Middle frontal gyrus (tissue), 1 donor: Measurements from ENCODE around the gene EME1.
A peak's percentile ranks its signal among the peaks of the same experiment; 100 is the strongest.
"Not testable (repeated sequence)": the region's sequence is repeated elsewhere in the genome, so short reads cannot be mapped to it uniquely, and the experiment has no call there.

ENCODE experiments used
- DNase-seq: peaks from one replicate; pipeline ENCODE4 v3.0.0-alpha.2; 2015; ENCODE audit warnings: low spot score; ENCODE audit errors: extremely low spot score

EME1 gene, protein sequence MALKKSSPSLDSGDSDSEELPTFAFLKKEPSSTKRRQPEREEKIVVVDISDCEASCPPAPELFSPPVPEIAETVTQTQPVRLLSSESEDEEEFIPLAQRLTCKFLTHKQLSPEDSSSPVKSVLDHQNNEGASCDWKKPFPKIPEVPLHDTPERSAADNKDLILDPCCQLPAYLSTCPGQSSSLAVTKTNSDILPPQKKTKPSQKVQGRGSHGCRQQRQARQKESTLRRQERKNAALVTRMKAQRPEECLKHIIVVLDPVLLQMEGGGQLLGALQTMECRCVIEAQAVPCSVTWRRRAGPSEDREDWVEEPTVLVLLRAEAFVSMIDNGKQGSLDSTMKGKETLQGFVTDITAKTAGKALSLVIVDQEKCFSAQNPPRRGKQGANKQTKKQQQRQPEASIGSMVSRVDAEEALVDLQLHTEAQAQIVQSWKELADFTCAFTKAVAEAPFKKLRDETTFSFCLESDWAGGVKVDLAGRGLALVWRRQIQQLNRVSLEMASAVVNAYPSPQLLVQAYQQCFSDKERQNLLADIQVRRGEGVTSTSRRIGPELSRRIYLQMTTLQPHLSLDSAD

DNA sequence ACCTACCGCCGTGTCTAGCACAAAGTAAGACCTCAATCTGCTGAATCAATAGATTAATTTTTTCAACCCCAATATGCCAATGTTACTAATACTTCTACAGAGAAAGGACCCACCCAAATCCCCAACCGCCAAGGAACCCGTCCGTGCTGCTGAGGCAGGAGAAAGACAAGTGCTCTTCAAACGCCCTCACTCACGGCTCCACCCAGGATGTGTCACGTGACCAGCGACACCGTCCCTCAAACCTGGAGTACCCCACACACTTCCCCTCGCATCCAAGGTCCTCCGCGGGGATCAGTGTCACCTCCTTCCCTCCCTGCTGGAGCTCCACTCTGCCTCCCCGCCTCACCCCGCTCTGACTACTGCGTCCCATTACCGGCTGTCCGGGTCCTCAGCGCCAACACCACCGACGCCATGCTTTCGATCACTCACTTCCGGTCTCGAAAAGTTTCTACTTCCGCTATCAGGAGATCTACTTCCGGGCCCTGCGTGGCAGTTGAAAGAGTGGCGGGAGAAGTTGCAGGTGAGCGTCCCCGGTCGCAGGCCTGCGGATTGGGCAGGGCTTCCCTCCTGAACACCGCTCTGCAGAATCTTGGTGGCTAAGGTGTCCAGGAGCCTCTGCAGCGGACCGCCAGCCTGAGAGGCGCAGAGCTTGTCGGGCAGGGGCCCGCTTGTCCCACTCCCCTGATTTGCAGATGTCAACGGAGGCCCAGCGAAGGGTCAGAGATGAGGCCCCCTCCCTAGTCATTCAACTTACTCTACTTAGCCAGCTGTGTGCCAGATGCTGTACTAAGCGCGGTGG, at the start of gene EME1, which contains the start of gene MRPL27:
Gene EME1 (plus strand): TSS at position 472 of the 799 bp plus-strand sequence. CDS start 1,980 bp downstream, outside the sequence.
Gene MRPL27 (minus strand): TSS at position 427 of the 799 bp plus-strand sequence. CDS start 14 bp downstream, at position 413.
- DNase-seq = peak; percentile 87

DNA sequence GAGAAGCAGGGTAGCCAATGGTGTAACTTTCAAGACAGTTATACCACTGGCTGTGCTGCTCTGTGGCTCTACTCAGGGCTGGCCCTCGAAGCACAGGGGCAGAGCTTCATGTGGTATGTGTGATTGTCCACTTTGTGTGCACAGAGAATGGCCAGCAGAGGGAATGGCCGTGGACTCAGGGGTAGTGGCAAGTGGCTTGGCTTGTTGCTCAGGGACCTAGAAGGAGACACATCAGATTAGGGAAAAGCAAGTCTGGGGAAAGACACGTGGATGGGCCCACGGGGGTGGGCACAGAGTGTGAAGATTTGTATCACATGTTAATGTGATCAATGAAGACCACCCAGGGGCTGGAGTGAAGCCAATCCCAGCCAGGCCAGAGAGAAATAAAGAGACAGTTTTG, 47.1 kb upstream of the EME1 start:
- no peak for DNase-seq

DNA sequence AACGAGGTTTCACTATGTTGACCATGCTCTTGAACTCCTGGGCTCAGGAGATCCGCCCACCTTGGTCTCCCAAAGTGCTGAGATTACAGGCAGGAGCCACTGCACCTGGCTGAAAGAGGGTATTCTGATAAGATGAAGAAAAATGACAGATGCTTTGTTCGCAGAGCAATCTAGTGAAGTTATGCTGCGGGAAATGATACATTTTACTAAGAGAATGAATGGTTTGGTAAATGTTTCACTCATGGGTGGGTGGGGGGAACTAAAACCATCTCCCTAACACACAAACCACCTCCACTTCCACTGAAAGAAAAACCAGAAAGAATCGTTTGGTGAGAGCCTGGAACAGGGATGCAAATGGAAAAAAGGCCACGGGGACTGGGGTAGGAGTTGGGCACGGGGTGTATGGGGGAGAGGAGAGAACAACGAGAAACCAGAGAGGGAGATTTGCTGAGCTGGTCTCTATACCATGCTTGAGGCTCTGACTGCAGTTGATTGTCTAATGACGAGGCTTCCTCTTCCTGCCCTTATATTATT, 46.1 kb upstream of the EME1 start:
- DNase-seq = no peak

DNA sequence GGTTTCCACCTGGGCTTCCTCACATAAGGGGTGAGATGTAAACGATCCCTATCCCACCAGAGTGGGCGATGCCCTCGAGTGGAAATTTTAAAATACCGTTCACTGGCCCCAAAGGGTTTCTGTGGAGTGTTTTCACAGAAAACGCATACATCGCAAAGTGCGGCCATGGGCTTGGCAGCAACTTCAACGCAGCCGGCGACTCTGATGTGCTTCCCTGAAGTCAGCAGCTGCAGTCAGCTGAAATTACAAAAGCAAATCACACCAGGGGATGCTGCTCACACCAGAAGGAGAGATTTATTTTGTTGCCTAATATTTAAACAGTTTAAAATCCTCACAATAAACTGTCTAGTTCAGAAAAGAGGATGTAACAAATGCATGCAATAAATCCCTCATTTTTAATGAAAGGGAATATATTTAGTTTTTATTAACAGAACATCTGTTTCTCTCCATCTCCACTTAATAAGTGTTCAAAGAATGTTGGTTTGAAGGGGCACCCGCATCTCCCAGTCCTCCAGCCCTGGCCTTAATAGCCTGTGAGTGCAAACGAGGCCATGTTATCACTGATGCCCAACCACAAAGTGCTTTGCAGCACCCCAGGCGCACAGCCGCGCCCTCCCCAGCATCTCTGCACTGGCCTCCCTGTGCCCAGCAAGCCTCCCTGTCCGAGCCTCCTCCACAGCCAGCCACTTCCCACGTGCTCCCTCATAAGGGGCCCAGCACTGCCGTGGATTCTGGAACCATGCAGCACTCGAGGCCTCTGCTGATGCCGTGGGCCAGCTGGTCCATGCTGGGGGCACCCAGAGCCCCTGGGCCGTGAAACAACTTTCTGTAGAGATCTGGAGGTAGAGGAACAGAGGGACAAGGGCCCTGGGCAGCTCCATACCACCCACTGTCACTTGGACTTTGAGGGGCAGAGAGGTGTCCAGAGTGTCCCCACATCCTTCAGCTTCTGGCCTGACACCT, 44.4 kb upstream of the EME1 start:
- DNase-seq = no peak

DNA sequence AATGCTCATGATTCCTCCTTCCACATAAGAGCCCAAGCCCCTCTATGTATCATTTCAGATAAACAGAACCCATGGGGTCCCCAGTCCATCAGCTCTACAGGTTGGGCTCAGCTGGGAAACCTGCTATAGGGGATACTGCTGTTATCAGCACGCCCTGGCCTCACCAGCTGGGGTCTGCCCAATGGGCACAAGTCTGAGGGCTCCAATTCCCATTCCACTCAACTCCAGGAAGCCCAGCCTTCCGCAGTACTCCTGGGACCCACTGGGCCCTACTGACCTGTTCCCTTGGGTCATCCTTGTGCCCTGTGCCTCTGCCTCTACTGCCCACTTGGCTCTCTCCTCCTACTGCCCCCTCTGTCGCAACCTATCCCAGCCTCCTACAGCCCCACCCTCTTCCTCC, 43.3 kb upstream of the EME1 start:
- DNase-seq = no peak

DNA sequence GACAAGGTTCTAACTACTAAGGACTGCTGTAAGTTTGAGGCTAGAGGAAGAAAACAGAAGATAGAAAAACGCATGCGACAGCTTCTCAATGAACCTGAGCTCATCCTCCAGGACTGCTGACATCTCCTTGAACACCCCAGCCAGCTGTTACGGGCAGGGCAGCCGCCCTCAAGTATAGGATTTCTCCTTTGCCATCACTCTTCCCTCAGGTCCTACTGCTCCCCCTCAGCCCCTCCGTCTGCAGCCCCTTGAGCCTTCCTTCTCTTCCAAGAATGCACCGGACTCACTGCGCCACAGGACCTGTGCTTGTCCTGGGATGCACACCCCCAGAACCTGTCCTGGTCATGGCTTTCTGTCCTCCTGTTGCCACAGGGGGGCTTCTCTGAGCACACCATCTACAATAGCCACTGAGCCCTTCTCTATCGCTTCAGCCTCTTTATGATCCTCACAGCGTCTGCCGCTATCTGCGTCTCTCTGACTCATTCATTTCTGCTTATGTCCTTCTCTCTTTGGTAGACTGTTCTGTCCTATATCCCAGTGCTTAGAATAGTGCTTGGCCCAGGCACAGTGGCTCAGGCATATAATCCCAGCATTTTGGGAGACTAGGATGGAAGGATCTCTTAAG, 42.8 kb upstream of the EME1 start:
- DNase-seq = no peak

DNA sequence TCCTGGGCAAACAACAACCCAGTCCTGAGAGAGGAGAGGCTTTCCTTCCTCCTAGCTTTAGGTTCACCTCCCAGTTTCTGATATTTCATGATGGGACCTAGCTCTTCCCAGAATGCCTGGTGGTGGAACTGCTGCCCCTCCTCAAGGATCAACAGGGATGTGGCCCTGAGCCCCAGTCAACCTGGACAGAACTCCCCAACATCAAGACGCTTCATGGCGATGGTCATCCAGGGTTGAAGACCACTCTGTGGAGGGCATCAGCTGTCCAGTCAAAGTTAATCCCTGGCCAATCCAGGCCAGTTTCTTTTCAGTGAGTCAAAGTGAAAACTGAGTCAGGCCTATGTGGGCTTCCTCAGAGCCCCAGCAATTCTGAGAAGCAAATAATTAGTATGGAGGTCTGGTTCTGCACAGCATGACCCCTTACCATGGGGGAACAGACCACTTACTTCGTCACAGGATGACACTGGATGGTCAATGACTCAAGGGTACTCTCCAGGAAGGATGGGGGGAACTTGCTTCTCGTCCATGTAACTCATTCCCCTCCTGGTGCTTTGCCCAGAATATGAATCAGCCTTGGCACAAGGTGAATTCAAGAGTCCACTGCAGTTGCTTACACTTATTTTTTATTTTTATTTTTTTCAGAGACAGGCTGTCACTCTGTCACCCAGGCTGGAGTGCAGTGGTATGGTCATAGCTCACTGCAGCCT, 41.8 kb upstream of the EME1 start:
- DNase-seq = no peak

DNA sequence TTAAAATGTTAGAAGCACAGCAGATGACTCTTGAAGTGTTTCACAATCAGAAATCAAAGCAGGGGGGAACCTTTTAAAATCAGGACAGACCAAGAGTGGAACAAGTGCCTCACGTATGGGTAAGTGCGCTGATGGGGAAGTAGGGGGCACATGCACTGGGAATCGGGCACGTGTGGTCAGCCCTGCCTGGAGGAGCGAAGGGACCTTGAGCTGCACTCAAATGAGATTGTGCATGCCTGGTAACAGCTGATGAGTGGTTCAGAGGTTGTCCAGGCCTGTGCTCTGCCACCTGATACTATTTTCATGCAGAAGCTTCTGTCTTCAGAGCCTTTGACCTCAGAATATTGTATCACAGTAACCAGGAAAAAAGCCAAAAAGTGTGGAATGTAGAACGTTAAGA, 40.8 kb upstream of the EME1 start:
- no peak for DNase-seq

DNA sequence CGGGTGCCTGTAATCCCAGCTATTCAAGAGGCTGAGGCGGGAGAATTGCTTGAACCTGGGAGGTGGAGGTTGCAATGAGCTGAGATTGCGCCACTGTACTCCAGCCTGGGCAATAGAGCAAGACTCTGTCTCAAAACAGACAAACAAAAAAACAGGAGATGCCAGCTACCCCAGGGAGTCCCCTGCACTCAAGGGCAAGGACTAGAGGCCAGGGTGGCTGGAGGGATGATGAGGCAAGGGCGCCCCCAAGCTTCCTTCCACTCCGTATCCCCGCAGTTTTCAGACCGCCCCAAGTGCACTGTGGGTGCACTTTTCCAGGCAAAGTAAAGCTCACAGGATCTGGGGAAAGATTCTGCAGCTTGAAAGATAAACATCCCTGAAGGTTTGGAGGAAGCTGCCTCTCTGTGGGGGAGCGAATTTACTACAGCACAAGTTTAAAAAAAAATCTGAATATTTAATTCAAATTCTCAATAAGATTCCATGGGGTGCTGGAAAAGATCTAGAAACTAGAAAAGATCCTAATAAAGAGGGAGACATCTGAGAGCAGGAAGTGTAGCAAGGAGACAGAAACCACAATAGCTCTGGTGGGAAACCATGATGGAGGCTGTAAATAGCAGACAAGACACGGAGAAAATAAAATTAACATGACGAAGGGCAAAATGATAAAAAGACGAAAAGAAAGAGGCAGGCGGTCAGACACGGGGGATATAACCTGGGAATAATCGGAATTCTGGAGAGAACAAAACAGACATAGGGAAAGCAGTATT, 39.6 kb upstream of the EME1 start:
- not testable (repeated sequence) for DNase-seq

DNA sequence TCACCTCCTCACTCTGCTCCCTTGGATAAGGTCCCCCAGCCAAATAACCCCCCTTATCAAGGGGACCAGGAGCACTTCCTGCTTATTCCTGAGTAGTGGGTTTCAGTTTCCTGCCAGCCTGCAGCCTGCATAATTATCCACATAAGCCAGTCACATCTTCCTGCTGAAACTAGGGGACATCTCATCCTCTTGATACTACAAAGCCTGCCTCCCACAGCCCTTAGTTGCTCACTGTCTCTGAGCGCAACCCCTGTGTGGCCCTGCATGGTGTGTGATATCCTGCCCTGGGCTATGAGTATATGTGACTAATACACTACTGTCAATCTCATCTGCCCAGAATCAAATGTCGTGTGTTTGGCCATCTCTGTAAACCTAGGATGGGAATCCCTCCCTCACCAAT, 35.1 kb upstream of the EME1 start:
- DNase-seq = no peak

DNA sequence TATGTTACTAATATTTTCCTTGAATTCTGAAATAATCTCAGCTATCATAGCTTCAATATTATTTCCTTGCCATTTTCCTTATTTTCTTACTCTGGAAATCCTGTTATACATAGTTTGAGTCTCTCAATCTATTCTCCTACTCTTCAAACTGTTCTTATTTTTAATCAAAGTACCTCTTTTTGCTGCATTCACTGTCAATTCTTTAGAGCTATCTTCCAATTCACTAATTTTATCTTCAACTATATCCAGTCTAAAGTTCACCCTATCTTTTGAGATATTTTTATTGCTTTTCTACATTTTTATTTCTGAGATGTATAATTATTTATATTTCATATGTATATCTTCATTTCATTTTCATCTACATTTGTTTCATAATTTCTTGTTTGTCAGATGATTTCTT, 34.4 kb upstream of the EME1 start:
- no peak for DNase-seq

DNA sequence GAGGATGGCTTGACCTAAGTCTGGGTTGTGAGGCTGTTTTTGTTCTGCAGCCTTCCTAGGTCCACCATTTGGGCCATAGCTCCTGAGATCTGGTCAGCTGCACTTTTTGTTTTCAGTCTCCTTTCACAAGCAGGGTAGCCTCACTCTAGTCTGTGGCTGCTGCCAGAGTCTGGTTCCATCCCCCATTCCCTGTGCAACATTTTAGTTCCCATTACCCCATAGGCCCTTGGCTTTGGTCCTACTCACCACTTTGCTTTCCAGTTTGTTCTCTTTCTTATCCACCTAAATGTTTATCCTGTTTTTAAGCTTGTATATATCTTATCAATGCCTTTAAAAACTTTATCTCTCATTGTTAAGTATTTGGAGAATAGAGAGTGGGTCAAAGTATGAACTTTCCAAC, 33.6 kb upstream of the EME1 start:
- no peak for DNase-seq

DNA sequence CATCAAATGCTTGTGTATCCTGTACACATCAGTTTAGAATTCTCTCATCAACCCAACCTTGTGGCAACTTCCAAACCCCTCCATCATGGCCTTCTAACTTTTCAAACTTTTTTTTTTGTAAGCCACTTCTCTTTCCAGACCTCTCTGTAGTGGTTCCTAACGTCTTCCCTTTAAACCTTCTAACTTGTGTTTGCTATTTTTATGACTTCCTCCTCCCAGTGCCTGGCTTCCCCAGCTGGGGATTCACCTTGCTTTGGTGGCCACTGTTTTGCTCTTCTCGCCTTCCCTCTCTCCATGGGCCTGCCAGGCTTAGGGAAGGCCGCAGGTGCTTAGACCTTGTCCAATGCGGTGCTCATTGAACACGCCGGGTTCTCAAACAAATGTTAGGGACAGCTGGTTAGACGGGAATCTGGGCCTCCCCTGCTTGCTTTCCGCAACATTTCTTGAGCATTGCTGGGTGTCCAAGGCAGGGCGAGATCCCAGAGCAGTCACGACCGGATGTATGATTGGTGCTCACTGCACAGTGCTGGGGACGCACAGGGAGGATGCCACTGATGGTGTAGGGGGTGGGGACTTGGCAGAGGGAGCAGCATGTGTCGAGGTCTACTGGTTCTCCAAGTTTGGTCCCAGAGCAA, 28.2 kb upstream of the EME1 start:
- DNase-seq = no peak

DNA sequence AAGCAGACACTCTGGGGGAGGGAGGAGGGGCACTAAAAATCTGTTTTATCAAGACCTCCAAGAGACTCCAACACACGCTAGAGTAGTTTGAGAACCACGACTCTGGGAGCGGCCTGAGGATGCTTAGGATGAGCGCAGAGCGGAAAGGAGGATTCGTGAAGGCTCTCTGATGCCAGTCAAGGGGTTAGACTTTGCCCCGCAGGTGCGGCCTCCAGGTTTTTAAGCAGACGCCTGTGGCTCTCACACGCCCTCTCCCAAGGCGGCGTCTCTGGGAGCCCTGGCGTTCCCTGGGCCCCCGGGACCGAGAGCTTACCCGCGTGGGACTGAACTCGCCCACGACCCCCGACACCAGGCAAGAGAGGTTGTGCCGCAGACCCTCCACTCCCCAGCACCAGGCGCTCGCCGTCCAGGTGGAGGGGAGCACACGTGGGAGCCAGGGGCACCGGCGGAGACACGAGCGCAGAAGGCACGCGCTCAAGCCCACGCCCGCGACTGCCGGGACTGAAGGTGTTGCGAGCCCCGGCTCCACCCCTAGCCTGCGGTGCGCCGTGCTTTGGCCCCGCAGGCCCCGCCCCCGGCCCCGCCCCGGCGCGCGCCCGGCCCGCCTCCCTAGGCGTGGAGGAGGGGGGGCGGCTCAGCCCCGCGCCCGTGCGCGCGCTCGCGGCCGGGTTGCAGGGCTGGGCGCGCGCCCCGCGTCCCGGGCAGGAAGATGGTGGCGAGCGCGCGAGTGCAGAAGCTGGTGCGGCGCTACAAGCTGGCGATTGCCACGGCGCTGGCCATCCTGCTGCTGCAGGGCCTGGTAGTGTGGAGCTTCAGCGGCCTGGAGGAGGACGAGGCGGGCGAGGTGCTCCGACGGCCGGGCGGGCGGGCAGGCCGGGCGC, 27.4 kb upstream of the EME1 start, which contains the start of gene XYLT2:
Gene XYLT2 (plus strand): TSS at position 695 of the 881 bp plus-strand sequence. CDS start 15 bp downstream, at position 710.
- DNase-seq = peak; percentile 65

DNA sequence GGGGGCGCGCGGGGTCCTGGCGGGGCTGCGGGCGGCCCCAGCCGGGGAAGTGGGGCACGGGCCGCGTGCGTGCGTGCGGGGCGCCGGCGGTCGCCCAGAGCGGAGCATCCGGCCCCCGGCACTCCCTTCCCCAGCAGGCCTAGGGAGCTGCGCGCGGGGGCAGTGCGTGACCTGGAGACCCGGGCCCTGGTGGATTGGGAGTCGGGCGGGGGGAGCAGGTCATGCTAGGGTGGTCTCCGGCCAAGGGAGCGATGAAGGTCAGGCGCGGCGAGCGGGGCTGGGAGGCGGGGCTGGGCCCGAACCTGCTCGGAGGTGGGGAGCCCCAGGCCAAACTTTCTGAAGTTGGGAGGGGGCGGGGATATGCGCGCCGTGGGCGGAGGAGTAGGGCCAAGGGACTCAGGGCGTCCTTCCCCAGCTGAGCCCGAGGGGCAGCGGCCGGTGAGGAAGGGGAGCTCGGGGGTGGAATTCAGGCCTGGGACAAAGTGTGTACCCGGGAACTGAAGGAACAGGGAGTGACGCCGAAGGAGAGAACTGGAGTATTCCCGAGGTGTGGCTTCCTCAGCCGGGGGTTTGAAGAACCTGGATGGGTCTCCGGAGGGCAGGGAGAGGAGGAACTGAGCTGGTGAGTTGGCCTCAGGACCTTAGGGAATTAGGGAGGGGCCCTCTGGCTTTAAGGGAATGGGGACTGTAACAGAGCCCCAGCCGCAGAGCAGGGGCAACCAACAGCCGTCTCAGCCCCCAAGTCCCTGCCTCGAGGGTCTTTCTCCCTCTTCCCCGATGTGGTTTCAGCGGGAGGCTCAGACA, 26.5 kb upstream of the EME1 start:
- no peak for DNase-seq

DNA sequence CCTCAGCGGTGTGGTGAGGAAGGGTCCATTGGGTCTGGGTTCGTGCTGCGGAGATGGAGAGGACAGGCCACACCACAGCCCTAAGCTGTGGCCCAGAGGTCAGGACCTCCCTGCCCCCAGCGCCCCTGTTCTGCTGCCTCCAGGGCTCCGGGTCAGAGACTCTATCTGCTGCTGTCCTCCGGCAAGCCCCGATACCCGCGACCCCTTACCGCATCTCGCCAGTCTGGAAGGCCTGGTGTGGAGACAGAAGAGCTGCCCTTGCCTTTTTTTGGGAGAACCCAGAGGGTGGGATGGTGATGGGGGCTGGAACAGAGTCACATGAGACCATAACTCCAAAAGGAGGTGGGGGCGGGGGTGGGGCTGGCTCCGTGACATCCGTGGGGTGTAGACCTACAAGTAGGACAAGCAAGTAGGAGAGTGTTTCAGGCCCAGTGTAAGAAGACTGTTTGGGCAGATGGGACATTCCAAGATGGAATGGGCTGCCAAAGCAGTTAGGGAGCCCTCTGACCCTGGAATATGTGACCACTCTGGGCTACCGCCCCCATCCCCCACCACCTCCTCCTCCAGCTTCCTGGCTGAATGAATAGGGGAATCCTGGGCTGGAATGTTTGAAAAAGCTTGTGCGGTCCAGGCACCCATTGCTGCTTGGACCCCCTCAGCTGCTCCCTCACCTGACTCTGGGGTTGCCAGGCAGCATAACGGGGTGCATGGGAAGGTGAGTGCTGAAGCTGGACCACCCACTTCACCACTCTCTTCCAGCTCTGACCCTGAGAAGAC, 25.7 kb upstream of the EME1 start:
- no peak for DNase-seq
